HepG2 (cell line): ENCODE data around the gene TXNDC12. TPM values are rescaled to one million over a fixed set of nuclear protein-coding genes. Genes with fewer than 3 reads are reported as not detected.

Experiments
- CEBPB ChIP-seq: IDR thresholded peaks from 2 replicates; pipeline ENCODE4 v1.6.1; 2011; ENCODE audit warnings: low read depth, low read length, improper control_type of control experiment, borderline replicate concordance
- CREB1 ChIP-seq, 2 experiments: fragments of 450-650 bp in 1 of 2; IDR thresholded peaks; 2 replicates each; pipeline ENCODE4 v1.6.1; 2016 to 2017; ENCODE audit warnings: control low read depth in 1 of 2, mild to moderate bottlenecking in 1 of 2, missing compliant biosample characterization in 1 of 2, missing genetic modification characterization in 1 of 2
- ELF4 ChIP-seq: sonication (generic); formaldehyde crosslinking; IDR thresholded peaks from 2 replicates; pipeline ENCODE4 v1.5.0; 2020; ENCODE audit warnings: missing genetic modification reagents, mild to moderate bottlenecking, moderate library complexity, borderline replicate concordance
- MTF1 ChIP-seq: sonication (generic); formaldehyde crosslinking; IDR thresholded peaks from 2 replicates; pipeline ENCODE4 v1.5.0; 2020; ENCODE audit warnings: missing genetic modification reagents
- PAF1 ChIP-seq: IDR thresholded peaks from 2 replicates; pipeline ENCODE4 v1.6.1; 2016; ENCODE audit warnings: missing genetic modification reagents, missing compliant biosample characterization
- ZBTB4 ChIP-seq: sonication (generic); formaldehyde crosslinking; IDR thresholded peaks from 2 replicates; pipeline ENCODE4 v1.4.0; 2020; ENCODE audit warnings: missing genetic modification reagents, mild to moderate bottlenecking, borderline replicate concordance
- ZFX ChIP-seq: sonication (generic); formaldehyde crosslinking; IDR thresholded peaks from 2 replicates; pipeline ENCODE4 v1.4.0; 2020; ENCODE audit warnings: mild to moderate bottlenecking, low read depth, missing genetic modification reagents, moderate library complexity
- ZNF251 ChIP-seq: sonication (generic); formaldehyde crosslinking; IDR thresholded peaks from 2 replicates; pipeline ENCODE4 v1.9.0; 2021; ENCODE audit warnings: mild to moderate bottlenecking, missing genetic modification reagents
- ZNF335 ChIP-seq: sonication (generic); formaldehyde crosslinking; IDR thresholded peaks from 2 replicates; pipeline ENCODE4 v1.4.0; 2020; ENCODE audit warnings: missing genetic modification reagents
- ZNF503 ChIP-seq: sonication (generic); formaldehyde crosslinking; IDR thresholded peaks from 2 replicates; pipeline ENCODE4 v1.4.0; 2020; ENCODE audit warnings: missing genetic modification reagents
- ZNF549 ChIP-seq: sonication (generic); formaldehyde crosslinking; IDR thresholded peaks from 2 replicates; pipeline ENCODE4 v1.5.0; 2020; ENCODE audit warnings: missing genetic modification reagents
- ZSCAN30 ChIP-seq: sonication (generic); formaldehyde crosslinking; IDR thresholded peaks from 2 replicates; pipeline ENCODE4 v1.5.0; 2020; ENCODE audit warnings: mild to moderate bottlenecking, missing genetic modification reagents
- polyA plus RNA-seq, 8 experiments: library from polyadenylated mRNA; depleted of rRNA in 3 of 8; stranded (reverse) in 7 of 8; unstranded in 1 of 8; fragments of >200 nt; fragmentation: Illumina TruSeq in 4 of 8; extraction: Trizol in 4 of 8; gene quantifications; 2 replicates each; pipeline versions ENCODE4 v1.2.1 to v1.2.3, GENCODE V29; 2011 to 2016; ENCODE audit warnings: low read depth in 4 of 8, missing spikeins in 1 of 8, mixed read lengths in 1 of 8; ENCODE audit not compliant: insufficient read depth in 1 of 8
- total RNA-seq, 5 experiments: library from RNA; depleted of rRNA; stranded (reverse); fragments of >200 nt; fragmentation: Illumina TruSeq; extraction: Trizol; gene quantifications; 2 replicates each; pipeline ENCODE4 v1.2.3, GENCODE V29; 2016; ENCODE audit warnings: low read depth in 1 of 5
- TF ChIP-seq, protein P1 (sequence below): sonication (generic); formaldehyde crosslinking; IDR thresholded peaks from 2 replicates; pipeline ENCODE4 v1.4.0; 2020; ENCODE audit warnings: missing genetic modification reagents

Gene TXNDC12
- total and polyA plus RNA-seq, 2 of the 13 experiments (the other 11 are each of a cell fraction or from before 2014, with no cell fraction given), result 65.6 to 67.2 TPM

GRCh38 chr1:52055066-52055865 is at the start of gene TXNDC12 (continued):
- TF ChIP-seq ZNF503 (CRISPR knock-in tag), result peak; percentile 39; the same call in 1 of the 2 replicates
- TF ChIP-seq MTF1 (CRISPR knock-in tag), result no peak
- no peak for TF ChIP-seq PAF1
- peak; percentile 65; the same call in 1 of the 2 replicates for TF ChIP-seq ELF4
- TF ChIP-seq CREB1 (IDR thresholded peaks at IDR 0.05), result peak; percentile 57
- peak; percentile 97 for TF ChIP-seq CREB1 (CRISPR knock-in tag; IDR thresholded peaks at IDR 0.05)
- TF ChIP-seq ZFX (CRISPR knock-in tag), result peak; percentile 91
- no peak for TF ChIP-seq ZNF549
- no peak for TF ChIP-seq ZSCAN30
- TF ChIP-seq, protein P1, sequence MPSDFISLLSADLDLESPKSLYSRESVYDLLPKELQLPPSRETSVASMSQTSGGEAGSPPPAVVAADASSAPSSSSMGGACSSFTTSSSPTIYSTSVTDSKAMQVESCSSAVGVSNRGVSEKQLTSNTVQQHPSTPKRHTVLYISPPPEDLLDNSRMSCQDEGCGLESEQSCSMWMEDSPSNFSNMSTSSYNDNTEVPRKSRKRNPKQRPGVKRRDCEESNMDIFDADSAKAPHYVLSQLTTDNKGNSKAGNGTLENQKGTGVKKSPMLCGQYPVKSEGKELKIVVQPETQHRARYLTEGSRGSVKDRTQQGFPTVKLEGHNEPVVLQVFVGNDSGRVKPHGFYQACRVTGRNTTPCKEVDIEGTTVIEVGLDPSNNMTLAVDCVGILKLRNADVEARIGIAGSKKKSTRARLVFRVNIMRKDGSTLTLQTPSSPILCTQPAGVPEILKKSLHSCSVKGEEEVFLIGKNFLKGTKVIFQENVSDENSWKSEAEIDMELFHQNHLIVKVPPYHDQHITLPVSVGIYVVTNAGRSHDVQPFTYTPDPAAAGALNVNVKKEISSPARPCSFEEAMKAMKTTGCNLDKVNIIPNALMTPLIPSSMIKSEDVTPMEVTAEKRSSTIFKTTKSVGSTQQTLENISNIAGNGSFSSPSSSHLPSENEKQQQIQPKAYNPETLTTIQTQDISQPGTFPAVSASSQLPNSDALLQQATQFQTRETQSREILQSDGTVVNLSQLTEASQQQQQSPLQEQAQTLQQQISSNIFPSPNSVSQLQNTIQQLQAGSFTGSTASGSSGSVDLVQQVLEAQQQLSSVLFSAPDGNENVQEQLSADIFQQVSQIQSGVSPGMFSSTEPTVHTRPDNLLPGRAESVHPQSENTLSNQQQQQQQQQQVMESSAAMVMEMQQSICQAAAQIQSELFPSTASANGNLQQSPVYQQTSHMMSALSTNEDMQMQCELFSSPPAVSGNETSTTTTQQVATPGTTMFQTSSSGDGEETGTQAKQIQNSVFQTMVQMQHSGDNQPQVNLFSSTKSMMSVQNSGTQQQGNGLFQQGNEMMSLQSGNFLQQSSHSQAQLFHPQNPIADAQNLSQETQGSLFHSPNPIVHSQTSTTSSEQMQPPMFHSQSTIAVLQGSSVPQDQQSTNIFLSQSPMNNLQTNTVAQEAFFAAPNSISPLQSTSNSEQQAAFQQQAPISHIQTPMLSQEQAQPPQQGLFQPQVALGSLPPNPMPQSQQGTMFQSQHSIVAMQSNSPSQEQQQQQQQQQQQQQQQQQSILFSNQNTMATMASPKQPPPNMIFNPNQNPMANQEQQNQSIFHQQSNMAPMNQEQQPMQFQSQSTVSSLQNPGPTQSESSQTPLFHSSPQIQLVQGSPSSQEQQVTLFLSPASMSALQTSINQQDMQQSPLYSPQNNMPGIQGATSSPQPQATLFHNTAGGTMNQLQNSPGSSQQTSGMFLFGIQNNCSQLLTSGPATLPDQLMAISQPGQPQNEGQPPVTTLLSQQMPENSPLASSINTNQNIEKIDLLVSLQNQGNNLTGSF, result no peak
- no peak; the same call in none of the 2 replicates for TF ChIP-seq ZNF335 (CRISPR knock-in tag)
- TF ChIP-seq ZNF251 (CRISPR knock-in tag), result no peak
- TF ChIP-seq CEBPB, result peak; percentile 92
- no peak for TF ChIP-seq ZBTB4 (CRISPR knock-in tag)
